ENCODE results near the gene DPM2.

The DPM2 gene

GRCh38 chr9:127918183-127919107 is 19.2 kb downstream of the DPM2 start:
- DNase-seq (ENCODE audit: low read depth), result no peak

DNA sequence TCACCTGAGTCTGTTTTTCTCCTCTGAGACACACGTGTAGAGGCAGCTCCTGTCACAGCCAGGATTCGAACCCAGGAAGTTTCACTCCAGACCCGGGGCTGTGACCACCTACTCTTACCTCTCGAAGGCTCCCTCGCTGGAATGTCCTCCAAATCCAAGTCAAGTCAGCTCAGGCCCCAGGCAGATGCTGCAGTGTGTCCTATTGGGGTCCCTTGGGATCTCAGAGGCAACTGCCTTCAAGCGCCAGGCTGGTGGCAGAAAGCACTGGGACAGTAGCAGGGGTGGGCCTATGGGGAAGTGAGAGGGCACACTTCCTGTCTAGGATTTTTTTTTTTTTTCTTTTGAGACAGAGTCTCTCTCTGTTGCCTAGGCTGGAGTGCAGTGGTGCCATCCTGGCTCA is 20.1 kb downstream of the DPM2 start:
- DNase-seq (ENCODE audit: low read depth), result no peak

DNA sequence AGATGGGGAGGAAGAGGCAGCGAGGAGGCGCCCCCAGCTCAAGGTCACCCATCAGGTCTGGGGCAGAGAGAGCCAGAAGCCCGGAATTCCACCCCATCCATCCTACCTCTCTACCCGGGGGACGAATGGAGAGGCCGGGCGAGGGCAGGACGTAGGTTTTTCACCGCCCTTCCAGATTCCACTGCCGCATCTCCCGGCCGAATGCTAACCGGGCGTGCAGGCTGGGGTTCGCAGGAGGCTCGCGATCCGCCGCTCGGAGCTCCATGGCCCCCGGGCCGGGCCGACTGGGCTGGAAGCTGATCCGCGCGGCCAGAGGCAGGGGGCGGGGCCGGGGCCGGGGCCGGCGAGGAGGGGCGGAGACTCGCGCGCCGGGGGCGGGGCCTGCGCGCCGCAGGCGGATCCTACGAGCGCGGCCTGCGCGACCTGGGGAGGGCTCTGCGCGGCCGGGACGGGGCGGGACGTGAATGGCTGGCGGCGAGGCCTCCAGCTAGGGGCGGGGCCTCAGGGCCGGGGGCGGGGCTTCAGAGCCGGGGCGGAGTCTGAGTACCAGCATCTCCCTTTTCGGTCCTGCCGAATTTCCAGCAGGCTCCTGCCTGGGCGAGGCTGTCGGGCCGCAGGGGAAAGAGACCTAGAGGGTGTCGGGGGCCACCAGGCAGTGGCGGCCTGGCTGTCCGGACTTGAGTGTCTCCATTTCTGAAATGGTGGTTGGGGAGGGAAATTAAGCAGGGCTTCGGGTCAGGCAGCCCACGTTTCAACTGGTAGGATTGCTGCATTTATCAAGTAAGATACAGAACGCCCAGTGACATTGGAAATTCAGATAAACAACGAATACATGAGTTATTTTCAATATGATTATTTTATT is 20.7 kb downstream of the DPM2 start, which contains the start of gene ST6GALNAC4:
ST6GALNAC4 (minus strand) TSS at position 322 of the 862 bp plus-strand sequence. CDS start 622 bp downstream, outside the sequence.
- peak; percentile 94 for DNase-seq (ENCODE audit: low read depth)

DNA sequence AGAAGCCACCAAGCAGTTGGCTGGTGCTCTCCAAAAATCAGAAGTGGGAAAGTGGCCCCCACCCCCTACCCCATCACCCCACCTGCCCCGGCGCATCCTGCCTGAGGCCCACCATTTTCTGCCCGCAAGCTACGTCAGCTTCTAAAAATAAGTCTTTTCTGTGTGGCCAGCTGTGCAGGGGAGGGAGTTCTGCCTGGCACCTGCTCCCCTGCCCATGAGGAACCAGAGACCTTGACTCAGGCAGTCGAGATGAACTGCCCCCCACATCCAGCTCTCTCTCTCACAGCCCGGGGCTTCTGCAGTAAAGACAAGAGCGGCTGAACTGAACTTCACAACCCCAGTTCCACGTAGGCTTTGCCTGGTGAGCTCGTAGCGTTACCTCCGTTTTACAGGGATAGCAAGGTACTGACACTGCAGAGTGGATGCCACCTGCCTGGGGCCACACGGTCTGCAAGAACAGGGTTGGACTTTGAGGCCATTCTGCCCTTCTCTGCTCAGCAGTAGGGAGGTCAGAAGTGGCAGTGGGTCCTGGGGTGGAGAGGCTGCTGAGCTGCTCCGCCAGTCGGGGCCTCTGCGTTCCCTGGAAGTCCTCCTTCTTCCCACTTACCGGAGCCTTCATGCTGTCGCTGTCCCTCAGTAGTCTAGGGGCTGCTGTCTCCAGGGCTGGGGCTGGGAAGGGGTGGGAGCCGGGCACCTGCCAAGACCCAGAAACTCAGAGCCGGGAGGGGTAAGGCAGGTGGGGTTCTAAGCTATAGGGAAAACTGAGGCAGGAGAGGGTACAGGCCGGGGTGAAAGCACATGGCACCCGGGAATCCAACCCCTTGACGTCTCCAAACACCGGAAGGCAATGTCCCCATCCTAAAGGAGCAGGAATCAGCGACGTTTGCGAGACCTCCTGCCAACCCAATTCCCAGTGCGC is 21.6 kb downstream of the DPM2 start:
- no peak for DNase-seq (ENCODE audit: low read depth)

DNA sequence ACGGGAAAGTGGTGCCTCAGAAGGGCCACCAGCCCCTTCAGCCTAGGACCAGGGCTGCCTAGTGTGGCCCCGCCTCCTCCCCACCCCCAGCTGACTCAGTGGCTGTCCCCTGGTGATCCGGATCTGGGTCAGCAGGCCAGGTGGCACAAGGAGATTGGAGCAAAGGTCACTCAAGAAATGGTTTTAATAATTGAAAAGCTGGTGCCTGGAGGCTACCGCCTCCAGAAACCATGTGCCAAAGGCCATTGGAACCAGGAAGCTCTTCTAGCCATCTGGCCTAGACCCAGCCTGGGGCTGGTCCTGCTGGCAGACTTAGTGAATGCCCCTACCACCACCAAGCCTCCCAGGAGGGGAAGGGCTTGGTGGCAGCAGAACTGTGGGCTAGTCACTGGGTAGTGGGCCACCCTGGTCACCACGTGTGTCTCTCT is 22.3 kb downstream of the DPM2 start:
- no peak for DNase-seq (ENCODE audit: low read depth)

GRCh38 chr9:127913682-127914081 is 24.0 kb downstream of the DPM2 start:
- DNase-seq (ENCODE audit: low read depth), result no peak

GRCh38 chr9:127912882-127913281 is 24.8 kb downstream of the DPM2 start:
- DNase-seq (ENCODE audit: low read depth), result no peak

DNA sequence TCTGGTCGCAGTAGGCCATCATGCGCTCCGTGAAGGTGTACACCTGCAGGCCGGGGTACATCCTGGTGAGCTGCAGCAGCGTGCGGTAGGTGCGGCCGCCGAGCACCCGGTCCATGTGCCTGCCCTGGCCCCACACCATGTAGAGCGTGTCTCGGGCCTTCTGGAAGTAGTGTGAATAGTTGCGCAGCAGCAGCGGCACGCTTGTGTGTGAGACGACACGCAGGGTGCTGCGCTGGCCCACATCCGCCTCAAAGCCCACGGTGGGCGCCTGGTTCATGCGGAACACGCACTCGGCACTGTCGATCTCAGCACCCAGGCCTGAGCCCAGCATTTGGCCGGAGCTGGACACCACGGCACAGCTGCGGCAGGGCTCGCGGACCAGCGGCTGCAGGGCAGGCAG is 25.4 kb downstream of the DPM2 start:
- no peak for DNase-seq (ENCODE audit: low read depth)

- DNase-seq (ENCODE audit: low read depth), result no peak
Measured at GRCh38 chr9:127910613-127911205, 26.9 kb downstream of the DPM2 start.

DNA sequence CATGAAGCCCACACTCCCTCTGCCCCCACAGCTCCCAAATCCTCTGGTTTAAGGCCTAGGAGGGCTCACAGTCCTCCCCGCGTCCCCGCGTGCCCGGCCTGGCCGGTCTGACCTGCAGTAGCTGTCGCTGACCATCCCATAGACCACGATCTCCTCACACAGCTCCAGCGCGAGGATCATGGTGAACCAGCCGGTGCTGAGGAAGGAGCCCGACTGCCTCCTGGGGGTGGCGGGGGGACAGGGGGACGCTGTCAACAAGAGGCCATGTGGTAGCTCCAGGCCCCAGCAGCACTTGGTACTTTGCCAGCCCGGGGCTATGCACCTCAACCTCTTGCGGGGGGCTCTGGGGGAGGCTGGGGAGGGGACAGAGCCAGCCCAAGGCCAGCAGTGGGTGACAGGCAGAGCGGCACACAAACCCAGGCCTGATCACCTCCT is 27.8 kb downstream of the DPM2 start:
- no peak for DNase-seq (ENCODE audit: low read depth)

GRCh38 chr9:127908660-127908926 is 29.1 kb downstream of the DPM2 start:
- DNase-seq (ENCODE audit: low read depth), result no peak

GRCh38 chr9:127907867-127908659 is 29.6 kb downstream of the DPM2 start:
- DNase-seq (ENCODE audit: low read depth), result no peak

DNA sequence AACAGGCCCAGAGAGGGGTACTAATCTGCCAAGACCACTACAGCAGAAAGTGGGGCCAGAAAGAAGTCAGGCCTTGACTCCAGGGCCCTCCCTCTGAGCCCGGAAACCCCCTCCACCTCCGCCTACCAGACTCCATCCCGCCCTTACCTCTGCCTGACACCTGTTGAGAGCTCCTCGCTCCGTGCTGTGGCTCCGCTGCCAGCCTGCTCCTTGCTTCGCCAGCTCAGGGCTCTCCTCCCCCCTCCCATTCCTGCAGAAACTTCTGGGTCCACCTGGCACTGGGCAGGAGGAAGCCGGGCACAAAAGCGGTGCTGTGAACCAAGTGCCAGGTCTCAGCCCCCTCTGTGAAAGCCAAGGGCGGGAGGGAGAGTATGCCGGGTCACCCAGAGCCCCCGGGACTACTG is 31.9 kb downstream of the DPM2 start:
- DNase-seq (ENCODE audit: low read depth), result no peak

- no peak for DNase-seq (ENCODE audit: low read depth)
Measured at GRCh38 chr9:127905004-127905728, 32.5 kb downstream of the DPM2 start.

GRCh38 chr9:127904561-127905003 is 33.1 kb downstream of the DPM2 start:
- DNase-seq (ENCODE audit: low read depth), result no peak

DNA sequence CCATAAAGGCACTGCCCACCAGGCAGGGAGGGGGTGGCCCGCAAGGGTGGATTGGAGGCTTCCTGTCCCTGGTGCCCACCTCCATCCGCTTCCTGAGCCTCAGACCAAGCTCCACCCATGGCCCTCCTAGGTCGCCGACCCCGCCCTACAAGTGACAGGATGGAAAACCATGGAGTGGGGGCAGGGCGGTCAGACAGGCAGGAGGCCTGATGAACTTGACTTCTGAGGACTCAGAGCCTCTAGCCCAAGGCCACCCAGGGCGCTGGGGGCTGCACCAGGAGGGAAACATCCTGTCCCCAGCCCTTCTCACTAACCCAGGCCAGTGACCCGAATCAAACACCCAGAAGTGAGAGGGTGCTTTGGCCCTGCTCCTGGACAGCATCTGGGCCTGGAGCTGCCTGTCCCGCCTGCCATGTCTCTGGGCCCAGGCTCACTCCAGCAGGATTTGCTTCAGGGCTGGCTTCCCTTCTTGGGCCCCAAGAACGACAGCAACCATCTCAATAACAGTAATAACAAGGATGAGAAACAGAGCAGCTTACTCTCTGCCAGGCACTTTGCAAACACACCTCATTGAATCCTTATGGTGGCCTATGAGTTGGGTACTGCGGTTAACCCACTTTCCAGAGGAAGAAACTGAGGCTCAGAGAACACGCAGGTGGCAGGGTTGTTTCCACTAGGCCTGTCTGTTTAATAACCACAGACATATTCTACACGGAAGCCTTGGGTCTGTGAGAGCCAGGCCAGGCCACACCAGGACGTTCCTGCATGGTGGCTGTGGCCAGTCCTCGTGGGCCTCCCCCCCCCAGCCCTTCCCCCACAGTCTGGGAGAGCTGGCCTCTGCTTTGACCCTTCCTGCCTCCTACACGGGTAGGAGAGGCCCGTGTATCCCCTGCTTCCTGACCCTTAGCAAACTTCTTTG is 33.8 kb downstream of the DPM2 start:
- peak; percentile 77 for DNase-seq (ENCODE audit: low read depth)

- DNase-seq (ENCODE audit: low read depth), result peak; percentile 61
Measured at GRCh38 chr9:127899128-127899943, 38.3 kb downstream of the DPM2 start, which contains the start of gene ST6GALNAC6. TSS of gene ST6GALNAC6 (minus strand) at chr9:127899603. CDS start at chr9:127897981, 1,622 bp downstream.
